NCI-H524 treated with DMSO at 0.1 percent for 48 hours (cell line): ENCODE data around the gene PRICKLE3.

ENCODE experiments used
- DNase-seq: peaks from one replicate; lab custom pipeline; 2025; lab: John Stamatoyannopoulos, UW

The PRICKLE3 gene

GRCh38 chrX:49205443-49205842 is 19.3 kb upstream of the PRICKLE3 start:
- no peak for DNase-seq

GRCh38 chrX:49204709-49205108 is 18.5 kb upstream of the PRICKLE3 start:
- DNase-seq, result no peak

DNA sequence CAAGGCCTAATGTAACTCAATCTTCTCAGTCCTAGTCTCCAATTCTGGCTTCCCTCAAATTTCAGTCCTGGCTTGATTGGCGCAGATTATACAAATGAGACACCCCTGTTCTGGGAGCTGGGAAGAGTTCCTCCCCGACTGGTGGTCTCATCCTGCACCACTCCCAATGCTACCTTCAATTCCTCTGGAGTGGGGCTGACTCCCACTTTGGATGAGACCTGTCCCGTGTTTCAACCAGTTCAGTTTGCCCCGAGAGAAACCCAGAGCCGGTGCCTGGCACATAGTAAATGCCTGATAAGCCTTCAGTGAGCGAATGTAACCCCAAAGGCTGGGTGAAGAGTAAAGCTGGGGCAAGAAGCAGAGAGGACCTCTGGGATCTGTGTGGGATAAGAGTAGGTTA is 17.8 kb upstream of the PRICKLE3 start:
- no peak for DNase-seq

DNA sequence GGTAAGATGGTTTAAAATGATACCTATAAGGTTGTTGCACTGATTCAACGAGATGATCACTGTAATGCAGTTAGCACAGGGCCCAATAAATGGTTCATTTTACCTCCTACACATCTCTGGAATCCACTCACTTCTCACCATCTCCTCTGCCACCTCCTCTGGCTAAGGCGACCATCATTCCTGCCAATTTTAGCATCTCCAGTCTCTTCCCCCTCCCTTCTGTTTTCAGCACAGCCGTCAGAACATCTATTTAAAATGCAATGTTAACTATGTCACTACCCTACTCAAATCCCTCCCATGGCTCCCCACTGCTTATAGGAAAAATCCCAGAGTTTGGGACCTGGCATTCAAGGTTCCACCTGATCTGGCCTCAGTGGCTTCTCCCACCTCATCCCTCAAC is 17.4 kb upstream of the PRICKLE3 start:
- DNase-seq, result no peak

GRCh38 chrX:49202022-49202421 is 15.8 kb upstream of the PRICKLE3 start:
- no peak for DNase-seq

GRCh38 chrX:49199906-49200771 is 14.0 kb upstream of the PRICKLE3 start, which contains the start of gene SYP:
TSS of gene SYP (minus strand) at chrX:49200193. CDS start at chrX:49200186, 7 bp downstream.
- DNase-seq, result no peak

DNA sequence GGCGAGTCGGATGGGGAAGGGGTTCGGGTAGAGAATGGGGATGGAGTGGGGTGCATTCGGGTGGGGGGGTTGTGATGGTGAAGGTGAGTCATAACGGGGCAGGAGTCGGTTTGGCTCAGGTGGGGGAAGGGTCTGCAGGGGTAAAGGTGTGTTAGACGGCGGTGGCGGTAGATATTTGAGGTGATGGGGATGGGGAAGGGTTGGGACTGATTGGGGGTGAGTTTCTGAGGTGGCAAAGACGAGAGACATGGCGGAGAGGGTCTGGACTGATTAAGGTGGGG is 13.1 kb upstream of the PRICKLE3 start:
- no peak for DNase-seq

DNA sequence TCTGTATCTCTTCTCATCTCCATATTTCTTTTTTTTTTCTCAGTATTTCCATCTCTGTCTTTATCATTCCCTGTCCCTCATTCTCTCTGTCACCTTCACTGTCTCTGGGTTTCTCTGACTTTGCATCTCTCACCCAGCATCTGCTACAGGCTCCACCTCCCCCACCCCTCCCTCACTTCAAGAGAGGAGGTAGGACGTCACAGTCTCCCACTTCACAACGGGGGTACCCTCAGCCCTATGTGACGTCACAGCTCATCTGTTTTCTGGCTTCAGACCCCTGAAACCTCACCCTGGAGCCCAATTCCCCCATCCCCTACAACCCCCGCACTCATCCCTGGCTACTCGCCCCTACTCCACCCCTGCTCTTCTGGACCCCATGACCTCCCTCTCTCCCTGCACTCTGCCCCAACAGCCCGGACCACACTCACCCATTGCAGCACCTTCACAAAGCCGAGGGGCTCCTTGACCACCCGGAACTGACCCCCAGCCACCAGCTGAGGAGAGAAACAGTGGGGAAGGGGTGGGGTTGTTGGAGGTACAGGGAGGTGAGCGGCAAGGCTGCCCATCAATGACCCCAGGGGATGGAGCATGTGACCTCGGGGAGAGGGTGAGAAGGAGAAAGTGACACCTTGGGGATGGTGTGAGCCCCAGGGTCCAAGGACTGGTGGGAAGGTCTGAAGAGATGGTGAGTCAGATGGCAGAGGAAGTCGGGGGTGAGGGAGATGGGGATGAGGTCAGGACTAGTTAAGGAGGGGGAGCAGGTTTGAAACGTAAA is 12.6 kb upstream of the PRICKLE3 start:
- DNase-seq, result no peak

GRCh38 chrX:49197543-49198087 is 11.4 kb upstream of the PRICKLE3 start:
- no peak for DNase-seq

- no peak for DNase-seq
Observed at GRCh38 chrX:49193542-49193964, 7.4 kb upstream of the PRICKLE3 start.

- no peak for DNase-seq
Observed at GRCh38 chrX:49192722-49193328, 6.7 kb upstream of the PRICKLE3 start.

GRCh38 chrX:49191574-49192011 is 5.4 kb upstream of the PRICKLE3 start:
- no peak for DNase-seq

DNA sequence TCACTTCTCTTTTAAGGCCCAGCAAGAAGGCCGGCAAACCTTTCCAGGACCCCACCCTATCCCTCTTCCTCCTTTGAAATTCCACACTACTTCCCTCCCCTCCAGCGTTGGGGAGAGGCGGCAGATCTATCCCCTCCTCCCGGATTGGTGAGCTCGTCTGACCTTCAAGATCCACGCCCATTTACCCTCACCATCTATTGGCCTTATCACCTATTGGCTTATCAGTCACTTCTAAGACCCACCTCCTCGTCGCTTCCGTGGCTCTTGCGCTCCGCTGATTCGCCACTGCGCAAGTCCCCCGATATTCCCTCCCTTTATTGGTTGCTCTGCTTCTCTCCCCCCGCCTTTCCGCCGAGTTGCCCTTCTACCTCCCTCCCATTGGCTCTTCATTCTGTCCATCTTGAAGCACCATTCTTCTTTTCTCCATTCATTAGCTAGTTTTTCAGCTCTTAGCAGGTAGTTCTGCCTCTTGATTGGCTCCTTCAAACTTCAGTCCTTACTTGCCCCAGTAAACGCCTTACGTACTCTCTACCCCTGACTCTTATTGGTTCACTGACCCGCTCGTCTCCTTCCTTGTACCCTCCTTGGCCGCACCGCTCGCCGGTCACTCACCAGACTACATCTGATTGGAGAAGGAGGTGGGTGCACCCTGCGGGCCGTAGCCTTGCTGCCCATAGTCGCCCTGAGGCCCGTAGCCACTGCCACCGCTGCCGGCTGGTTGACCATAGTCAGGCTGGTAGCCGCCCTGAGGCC is 4.8 kb upstream of the PRICKLE3 start:
- no peak for DNase-seq

GRCh38 chrX:49189606-49190005 is 3.4 kb upstream of the PRICKLE3 start:
- DNase-seq, result no peak

DNA sequence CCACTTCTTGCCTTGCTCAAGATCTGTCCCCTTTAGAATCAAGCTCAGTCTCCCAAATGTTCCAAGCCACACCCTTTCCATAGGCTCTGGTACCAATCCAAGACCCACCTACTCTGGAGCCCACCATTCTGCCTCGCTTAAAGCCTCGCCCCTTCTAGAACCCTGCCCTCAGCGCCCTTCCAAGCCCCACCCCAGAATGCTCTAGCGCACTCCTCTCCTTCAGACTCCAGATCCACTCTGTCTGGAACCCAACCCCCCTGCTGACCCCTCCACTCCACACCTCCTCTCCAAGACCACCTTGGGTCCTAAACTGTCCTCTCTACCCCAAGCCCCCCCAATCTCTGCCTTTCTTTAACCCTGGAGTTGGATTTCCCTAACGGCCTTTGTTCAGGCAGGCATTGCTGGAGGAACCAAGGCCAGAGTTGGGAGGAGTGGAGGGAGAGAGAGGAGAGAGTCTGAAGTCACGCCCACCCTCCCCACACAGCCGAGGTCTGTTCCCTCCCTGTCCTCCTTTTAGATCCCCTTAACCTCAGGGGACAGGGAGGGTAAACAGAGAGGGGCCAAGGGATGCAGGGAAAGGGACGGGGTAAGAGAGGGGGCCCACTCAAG is 2.4 kb upstream of the PRICKLE3 start:
- DNase-seq, result no peak

DNA sequence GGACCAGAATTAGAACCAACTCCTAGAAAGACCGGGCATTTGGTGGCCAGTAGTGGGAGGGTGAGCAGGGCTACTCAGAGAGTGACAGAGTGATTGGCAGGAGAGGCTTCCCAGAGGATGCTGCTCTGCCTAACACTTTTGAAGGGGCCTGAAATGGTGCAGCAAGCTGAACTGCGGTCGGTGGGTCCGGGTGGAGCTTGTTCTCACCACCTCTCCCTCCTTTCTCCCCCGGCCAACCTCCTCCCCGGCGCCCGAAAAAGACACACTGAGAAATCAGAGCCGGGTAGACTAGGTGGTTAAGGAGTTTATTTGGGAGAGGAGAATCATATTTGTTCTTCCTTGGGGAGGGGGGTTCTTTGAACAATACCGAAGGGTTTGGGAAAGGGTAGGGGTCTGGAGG is 1.4 kb upstream of the PRICKLE3 start:
- no peak for DNase-seq

DNA sequence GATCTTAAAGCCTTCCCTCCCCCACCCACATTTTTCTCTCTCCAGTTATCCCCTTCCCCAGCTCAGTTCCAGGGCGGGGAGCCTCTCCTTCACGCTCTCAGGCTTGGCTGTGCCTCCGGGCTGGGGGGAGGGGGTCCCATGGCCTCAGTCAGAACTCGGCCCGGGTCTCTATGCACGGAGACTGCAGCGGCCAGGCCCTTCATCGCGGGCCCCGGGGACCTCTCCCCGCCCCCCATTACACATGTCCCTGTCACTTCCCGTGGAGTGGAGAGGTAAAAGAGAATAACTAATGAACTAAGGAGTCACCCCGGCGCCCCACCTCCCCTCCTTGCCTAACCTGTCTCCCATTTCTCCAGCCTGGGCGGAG is 838 bp upstream of the PRICKLE3 start:
- no peak for DNase-seq

DNA sequence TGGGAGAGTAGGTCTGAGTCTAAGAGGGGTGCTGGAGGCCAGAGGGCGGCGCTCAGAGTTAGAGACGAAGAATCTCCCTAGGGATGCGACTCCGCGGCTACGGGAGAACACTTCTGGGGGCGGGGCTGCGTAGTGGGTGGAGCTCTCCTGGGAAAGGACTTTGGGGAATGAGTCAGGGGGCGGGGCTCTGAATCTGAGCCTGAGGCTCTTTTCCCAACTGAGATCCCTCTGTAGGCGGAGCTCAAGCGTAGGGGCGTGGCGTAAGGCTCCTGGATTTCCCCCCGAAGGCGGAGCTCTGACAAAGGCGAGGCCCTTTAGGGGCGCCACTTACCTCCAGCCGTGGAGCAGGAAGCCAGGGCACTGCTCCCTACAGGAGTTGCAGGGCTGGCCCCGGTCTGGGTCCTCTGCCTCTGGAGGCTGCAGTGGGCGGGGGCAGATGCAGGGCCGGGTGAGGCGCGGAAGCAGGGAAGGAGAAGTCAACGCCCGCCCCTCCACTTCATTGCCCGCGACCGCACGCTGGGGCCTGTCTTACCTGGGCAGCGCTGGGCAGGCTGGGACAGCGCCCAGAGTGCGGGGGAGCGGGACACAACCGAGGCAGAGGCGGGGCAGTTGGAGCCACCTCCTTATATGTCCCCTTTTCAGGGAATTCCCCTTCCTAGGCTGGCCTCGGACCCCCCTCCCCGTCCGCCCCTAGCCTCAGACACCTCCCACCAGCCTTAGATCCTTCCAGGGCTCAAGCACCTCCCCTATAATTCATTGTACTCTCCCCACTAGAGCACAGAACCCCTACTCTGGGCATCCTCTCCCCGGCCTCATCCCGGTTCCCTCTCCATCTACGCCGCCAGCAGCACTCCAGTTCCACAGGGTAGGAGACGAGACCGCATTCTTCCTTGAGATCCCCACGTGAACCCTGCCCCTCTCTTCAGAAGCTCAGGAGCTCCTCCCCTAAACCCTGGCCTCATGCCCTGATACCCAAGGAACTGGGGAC is 1.6 kb downstream of the PRICKLE3 start:
- DNase-seq, result no peak

- DNase-seq, result no peak
Observed at GRCh38 chrX:49183701-49184281, 2.4 kb downstream of the PRICKLE3 start.

DNA sequence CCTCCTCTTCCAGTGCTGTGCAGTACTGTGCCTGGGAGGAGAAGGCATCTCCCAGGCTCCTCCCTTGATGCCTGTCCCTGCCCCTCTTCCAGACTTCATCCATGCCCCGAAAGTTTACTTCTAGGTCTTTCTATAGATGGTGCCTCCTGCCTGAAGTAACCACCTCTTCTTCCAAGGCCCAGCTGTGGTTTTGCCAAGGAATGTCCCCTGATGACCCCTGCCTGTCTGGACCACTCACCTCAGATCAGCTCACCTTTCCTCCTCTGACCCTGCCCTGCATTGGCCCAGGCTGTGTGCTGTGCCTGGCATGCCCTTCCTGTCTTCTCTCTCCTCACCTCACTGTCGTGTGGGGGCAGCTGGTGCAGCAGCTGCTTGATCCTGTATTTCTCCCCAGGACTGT is 6.8 kb downstream of the PRICKLE3 start:
- DNase-seq, result no peak
